NCI-H82 (cell line): ENCODE results near the gene FBXO44.

ENCODE experiments used
- DNase-seq: peaks from one replicate; lab custom pipeline; 2025; lab: John Stamatoyannopoulos, UW

FBXO44 gene

DNA sequence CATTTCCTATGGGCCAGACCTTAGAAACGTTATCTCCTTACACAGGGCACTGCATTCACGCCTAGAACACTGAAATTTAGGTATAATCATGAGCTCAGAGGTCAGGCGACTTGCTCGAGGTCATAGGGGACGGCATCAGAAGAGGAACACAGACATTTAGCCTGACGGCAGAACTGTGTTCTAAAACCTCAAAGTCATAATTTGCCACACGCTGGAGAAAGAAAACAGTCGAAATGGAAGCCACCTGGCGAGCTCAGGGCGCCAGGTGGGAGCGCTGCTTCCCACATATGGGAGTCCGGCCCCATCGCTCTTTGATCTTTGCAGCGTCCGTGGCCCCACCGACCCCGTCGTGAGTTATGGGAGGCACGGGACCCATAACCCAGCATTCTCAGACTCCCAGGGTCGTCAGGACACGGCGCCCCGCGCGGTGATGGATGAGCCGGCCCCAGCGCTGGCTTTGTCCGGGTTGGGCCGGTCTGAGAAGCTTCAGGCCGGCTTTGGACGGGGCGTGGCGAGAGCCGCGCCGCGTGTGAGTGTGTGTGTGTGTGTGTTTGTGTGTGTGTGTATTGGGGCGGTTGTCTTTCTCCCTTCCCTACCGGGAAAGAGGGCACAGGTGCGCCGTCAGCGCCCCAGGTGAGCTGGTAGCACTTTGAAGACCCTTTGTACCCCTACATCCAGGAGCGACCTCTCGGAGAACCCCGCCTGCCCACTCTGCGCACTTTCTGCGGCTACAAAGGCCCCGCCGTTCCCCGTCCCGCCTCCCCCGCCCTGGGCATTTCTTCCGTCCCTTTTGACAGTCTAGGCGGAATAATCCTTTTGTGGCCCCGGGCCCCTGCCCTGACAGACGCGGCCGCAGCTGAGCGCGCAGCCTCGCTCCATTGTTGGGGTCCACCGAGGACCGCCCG is 36.0 kb downstream of the FBXO44 start:
- peak; percentile 65 for DNase-seq

DNA sequence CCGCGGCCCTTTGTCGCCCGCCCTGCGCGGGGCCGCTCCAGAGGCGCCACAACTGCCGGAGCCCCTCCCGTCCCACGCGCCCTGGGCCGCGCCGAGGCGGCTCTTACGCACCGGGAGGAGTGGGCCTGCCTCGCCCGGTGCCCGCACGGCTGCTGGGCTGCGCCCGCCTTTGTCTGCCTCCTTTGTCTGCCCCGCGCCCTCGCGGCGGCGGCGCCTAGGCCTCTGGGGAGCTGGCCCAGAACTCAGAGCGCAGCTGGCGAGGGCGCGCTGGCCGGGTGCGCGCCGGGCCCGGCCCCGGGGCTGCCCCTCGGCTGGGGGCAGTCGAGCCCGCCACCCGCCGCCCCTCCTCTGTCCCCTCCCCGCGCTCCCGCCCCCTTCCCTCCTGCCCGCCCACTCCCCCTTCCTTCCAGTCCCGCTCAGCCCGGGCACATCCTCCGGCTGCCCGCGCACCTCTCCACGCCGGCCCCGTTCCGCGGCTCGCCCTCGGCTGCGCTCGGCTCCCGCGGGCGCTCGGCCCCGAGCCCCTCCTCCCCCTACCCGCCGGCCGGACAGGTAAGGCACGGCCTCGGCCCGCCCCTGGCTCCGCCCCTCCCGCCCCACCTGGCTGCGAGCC is 36.7 kb downstream of the FBXO44 start, which contains the start of gene DRAXIN:
Gene DRAXIN, plus strand, starts transcription at position 409 of the 613 bp plus-strand sequence. CDS start 14,549 bp downstream, outside the sequence.
- DNase-seq, result peak; percentile 79

DNA sequence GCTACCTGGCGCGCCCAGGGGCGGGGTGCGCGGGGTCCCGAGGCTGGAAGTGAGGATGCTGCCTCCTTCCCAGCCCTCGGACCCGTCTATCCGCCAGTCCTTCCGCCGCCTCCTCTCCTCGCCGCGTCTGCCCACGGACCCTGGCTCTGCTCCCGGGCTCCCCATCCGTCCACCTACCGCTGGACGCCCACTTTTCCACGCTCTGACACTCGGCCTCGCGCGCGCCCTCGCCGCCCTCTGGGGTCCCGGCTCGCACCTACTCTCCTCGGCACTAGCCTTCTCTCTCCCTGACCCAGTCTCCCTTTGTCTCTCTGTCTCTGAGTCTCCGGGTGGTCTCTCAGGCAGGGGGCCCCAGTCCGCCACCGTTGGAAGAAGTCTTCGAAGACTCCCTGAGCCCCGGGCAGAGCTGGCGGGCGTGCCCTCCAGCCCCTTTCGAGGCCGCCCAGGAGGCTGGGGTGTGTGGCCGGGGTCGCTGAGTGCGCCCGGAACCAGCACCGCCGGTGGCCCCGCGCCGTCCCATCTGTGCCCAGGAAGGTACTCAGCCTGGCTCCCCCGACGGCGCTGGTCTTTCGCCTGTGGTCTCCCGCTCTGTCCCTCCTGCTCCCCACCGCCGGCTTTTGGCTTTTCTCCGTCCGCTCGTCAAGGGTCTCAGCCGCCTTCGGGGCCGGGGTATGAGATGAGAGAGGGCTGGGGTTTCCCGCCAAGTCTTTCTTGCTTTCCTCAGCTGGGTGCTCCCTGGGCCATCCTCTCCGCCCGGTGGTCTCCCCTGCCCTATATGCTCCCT is 37.4 kb downstream of the FBXO44 start:
- DNase-seq, result no peak

DNA sequence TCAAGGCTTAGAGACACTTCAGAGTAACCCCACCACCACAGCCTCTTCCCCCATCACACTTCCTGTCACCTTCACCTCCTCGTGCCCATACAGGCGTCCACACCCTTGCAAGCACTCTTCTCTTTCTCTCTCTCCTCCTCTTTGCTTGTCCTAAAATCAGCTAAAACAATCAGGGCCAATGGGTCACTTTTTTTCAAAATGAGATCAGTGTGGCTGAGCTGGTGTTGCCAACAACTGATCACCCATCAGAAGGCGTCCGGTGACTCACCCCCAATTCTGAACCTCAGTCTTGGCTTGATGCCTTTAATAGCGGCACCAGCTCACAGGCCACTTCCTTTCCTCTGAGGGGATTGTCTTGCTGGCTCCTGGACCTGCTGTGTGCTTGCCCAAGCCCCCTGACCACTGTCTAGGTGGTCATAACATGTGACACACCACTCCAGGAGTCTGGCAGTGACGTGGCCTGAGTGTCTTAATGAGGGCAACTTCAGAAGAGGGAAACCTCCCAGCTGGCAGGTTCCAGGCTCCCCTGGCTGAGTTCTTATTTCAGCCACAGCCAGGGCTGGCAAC is 38.4 kb downstream of the FBXO44 start:
- no peak for DNase-seq

DNA sequence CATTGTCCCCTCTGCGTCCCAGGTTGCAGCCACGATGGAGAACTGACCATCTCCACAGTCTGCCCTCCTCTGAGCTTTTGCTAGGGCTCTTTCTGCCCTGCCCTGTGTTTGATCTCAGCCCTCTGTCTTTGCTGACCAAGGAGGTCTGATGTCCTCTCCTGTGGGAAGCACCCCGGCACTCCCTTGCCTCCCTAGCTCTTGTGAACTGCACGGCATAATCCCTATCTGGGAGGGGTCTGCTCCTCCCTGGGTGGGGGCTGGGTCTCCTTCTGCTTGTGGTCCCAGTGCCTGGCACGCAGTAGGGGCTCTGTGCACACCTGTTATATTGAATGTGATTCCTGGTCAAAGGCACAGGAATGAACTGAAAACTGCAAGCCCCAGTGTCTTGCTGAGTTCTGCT is 39.2 kb downstream of the FBXO44 start:
- DNase-seq, result peak; percentile 32

DNA sequence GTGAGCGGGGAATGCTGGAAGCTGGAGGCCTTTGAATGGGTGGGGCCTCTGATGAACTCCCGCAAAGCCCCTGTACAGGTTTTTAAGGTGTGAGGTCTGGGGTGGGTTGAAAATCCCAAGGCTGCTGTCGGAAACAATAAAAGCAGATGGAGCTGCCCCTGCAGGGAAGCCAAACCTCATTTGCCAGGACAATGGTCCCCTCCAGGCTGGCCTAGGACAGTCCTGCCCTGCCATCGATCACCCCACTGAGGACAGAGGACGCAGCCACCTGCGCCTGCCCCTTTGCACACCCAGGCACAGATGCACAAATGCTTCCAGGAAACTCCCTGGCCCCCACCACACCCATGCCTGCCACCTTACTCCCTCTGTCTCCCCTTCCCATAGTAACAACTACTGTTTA is 41.2 kb downstream of the FBXO44 start:
- DNase-seq, result no peak

DNA sequence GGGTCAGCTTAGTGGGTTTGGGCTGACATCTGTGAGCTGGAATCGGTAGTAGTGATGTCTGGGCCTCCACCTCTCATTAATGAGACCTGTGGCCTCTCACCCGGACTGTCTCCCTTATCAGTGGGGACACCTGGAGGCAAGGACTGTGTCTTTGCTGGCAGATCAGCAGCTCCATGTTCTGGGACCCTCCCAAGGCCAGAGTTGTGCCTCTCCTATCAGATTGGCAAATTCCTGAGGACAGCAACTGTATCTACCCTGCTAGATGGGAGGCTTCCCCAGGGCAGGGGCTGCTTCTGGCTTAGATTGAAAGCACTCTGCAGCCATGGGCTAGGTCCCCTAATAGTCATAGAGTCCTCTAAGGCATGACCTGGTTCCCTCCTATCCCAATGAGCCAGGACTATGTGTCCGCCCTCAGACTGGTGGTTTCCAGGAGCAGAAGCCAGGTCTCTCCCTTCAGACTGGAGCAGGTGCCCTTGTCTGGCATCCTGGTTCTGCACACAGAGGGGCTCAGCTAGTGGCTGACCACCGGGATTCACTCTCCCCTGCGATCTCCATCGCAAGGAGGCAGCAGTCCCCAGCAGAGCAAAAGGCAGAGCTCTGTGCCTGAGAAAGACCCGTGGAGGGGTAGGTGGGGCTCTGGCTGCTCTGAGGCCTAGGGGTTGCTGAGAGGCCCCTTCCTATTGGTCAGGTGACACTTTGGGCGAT is 42.7 kb downstream of the FBXO44 start:
- no peak for DNase-seq

DNA sequence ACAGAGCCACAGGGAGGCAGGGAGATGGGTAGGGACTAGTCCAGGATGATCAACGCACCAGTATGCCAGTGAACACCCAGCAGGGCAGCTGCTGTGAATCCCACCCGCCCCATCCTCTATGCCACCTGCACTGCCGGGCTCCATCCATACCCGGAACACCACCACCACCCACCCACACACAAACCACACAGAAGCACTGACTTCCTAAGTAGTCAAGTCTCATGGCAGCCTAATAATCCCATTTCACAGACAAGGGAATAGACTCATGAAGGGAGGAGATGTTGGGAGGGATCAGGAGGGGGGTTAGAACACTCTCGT is 43.2 kb downstream of the FBXO44 start:
- peak; percentile 35 for DNase-seq

DNA sequence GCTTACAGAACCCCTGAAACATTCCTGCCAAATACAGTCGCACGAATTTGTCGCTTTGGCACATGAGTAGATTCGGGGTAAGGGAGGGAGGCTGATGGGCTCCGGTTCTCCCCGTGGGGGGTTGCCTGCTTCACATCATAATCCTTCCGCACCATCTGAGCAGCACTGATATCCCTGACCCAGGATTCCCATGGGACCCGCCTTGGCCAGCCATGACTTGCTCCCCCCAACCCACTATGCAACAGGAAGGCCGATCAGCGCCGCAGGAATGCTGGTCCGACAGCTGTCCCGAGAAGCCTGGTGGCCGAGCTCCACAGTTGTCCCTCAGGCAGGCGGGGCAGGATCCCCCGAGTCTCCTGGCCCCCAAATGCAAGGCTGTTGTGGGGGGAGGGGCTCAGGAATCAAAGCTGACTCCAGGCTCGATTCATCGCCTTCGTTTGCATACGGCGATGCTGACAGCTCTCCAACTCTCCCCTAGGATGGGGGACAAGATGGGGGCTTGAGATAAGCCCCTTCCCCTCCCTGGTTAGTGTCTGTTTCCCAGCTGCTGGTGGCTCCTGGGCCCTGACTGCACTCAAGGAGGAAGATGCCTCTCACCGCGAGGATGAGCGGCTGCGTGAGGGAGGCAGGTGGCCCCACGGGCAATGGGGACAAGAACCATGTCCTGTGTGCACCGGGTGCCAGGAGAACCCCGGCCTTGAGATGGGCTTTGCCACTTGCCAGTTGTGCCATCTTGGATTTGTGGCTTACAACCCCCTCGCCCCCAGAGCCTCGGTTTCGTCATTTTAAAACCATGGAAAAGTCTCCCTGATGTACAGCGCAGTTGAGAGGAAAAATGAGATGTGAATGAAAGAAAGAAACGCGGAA is 46.2 kb downstream of the FBXO44 start:
- peak; percentile 99 for DNase-seq

DNA sequence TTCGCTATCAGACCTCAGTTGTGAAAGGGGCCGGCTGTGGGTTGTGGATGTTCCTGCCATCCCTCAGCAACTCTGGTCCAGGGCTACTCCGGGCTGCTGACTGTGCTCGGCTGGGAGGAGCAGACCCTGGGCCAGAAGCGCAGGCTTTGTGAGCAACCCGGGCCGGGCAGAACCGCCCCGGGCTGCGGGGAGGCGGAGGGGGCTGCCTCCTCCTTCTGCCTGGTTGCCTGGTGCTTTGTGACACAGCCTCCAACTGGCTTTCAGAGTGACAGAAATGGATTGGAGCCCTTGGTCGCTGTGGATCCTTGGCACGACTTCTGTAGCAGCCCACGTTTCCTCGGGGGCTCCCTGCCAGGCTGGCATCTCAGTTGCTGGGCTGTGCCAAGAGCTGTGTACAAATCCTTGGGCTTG is 46.9 kb downstream of the FBXO44 start:
- DNase-seq, result peak; percentile 29

DNA sequence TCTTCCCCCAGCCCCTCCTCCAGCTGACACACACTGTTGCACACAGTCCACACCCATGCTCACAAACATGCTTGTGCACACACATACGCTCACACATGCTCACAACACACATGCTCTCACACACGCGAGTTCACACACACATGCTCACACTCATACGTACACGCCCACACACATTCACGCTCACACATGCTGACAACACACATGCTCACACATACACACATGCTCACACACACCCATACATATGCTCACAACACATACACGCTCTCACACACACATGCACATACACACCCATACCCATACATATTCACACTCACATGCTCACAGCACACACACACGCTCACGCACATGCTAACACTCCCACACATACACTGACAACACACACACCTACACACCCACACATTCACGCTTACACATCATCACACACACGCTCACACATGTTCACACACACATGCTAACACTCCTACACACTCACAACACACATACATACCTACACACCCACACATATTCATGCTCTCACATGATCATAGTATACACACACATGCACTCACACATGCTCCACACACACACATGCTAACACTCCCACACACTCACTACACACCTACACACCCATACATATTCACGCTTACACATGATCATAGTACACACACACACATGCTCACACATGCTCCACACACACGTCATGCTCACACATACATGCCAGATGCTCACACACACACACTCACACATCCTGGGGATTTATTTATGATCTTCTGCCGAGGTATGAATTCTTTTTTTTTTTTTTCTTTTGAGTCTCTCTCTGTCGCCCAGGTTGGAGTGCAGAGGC is 47.5 kb downstream of the FBXO44 start:
- DNase-seq, result no peak

DNA sequence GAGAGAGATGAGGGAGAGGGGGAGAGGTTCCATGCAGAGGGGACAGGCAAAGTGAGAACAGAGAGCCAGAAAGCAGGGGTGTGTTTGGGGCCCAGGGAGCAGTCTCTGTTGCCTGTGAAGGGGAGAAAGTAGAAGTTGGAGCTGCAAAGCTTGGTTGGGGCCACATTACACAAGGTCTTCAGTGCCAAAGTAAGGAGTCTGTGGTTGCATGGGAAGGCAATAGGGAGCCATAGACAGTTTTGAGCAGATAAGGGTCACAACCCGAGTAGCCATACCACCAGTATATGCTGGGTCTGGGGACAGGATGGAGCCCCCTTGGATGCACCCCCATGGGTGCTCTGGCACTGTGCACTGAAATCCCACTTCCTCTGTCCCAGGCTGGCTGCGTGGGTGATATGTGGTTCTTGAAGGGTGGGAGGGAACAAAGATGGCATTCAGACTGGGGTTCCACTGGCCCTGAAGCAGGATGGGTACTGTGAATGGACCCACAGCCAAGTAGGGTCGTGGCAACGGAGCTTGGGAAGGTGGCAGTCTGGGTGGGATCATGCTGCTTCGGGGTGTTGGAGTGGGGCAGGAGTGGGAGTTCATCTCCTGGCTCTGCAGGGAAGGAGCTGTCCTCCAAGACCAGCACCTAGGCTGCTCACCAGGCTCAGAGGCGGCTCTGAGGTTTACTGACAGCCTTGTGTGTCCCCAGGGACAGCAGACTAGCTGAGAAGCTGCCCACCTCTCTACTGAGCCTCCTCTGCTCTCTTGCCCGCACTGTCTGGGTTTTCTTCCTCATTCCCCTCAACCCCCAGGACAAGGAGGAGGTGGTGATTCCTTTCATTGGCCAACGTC is 48.9 kb downstream of the FBXO44 start:
- peak; percentile 88 for DNase-seq

DNA sequence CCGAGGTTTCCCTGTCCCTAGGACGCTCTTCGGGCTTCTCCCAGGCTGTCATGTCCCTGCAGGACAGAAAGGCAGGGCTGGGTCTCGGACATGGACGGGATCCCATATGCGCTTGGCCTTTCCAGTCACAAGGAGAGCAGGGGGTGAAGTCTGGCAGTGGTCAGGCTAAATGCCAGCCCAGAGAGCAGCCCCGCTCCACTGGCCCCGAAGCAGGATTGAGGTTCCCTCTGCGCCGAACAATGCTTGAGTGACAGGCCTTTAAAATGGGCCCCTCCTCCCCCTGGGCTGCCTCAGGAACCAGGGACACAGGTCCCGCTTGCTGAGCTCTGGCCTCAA is 49.5 kb downstream of the FBXO44 start:
- no peak for DNase-seq

DNA sequence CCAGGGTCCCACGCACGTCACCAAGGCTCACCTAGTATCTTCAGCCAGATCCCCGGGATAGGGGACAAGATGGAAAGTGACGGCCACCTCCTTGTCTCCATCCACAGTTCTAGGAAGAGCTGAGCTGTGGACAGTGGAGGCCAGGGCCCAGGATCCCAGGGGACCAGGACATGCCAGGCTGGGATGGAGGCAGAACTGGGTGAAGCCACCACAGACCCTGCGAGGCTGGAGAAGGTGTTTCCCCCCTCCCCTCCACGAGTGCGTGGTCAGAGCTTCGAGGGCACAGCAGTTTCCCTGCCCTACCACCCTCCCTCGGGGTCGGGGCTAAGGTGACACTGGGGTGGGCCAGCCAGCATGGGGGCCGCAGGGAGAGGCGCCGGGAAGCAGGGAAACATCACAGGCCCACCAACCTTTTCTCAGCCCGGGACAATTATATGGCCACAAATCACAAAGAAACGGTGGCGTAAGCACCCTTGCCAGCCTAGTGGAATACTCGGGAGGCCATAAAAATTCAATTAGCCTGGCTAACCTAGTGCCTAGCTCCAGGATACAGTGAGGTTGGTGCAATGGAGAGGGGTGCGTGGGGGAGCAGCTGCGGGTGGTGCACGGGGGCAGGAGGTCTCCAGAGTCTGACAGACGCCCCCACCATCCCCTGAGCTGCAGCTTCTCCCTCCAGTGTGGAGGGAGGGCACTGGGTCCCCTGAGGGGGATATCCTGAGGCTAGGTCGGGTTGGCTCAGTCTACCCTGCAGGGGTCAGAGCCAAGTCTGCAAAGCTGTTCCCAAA is 50.2 kb downstream of the FBXO44 start:
- DNase-seq, result no peak

DNA sequence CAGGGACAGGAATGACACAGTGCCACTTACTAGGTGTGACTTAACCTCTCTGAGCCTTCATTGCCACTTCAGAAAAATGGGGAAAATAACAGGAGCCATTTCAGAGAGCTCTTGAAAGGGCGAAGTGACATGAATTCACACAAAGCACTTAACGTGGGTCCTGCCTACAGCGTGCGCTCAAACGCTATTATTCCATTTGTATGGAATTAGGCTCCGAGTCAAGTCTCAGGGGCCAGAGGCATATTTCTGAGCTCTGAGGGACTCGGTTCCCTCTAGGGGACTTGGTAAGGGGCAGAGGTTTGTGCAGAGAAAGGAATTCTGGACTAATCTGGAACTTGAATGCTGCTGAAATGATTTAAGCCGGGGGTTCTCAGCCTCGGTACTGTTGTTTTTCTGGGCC is 50.9 kb downstream of the FBXO44 start:
- no peak for DNase-seq

DNA sequence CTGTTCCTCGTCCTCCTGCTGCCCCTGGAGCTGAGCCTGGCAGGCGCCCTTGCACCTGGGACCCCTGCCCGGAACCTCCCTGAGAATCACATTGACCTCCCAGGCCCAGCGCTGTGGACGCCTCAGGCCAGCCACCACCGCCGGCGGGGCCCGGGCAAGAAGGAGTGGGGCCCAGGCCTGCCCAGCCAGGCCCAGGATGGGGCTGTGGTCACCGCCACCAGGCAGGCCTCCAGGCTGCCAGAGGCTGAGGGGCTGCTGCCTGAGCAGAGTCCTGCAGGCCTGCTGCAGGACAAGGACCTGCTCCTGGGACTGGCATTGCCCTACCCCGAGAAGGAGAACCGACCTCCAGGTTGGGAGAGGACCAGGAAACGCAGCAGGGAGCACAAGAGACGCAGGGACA is 51.6 kb downstream of the FBXO44 start:
- DNase-seq, result no peak

DNA sequence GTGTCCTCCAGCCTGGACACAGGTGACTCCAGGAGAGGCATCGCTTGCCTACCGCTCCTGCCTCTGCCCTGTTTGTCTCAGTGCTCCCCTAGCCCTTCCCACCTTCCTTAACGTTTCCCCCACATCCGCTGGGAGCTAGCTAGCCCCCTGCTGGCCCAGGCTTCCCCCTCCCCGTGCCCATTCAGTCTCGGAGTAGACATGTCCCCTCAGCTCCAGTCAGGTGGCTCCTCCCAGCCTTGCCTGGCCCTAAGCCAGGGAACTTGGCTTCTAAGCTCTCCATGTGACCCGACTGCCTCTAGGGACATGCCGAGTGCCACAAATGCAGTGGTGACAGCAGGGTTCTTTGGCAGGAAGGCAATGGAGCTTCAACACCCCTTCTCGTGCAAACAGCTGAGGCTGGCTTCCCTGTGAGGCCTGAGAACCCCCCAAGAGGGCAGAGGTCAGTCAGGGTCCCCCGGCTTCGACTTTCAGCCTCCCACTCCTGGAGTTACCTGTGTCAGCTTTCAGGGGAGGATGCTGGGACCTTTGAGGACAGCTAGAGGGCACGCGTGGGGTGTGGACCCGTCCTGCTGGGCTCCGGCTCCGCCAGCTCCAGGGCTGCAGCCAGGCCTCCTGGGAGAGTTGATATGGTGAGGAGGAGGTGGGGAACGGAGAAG is 53.1 kb downstream of the FBXO44 start:
- peak; percentile 96 for DNase-seq
